HG03571 (cell line): ENCODE results near the gene TMEM95.

ENCODE experiments used
- ATAC-seq: cut with Tn5 transposase; IDR thresholded peaks from one replicate; pipeline ENCODE4 v1.9.1; 2021; ENCODE audit not compliant: unreplicated experiment

TMEM95 gene

DNA sequence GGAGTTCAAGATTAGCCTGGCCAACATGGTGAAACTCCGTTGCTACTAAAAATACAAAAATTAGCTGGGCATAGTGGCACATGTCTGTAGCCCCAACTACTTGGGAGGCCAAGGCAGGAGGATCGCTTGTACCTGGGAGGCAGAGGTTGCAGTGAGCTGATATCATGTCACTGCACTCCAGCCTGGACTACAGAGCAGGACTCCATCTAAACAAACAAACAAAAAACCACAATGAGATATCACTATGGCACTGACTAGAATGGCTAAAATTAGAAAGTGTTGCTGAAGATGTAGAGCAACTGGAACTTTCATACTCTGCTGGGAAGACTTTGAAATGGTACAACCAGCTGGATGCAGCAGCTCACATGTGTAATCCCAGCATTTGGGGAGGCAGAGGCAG is 19.4 kb downstream of the TMEM95 start:
- ATAC-seq: no peak

DNA sequence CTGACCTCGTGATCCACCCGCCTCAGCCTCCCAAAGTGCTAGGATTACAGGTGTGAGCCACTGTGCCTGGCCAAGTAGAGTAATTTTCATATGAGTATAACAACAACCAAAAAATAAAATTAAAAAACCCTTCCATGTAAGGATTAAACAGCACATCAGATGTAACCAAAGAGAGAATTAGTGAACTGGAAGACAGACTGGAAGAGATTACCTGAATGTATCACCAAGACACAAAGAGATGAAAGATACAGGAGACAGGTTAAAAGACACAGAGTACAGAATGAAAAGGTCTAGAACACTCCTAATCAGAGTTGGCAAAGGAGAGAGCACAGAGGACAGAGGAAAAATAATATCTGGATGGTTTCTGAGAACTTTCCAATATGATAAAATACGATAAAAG is 24.2 kb downstream of the TMEM95 start:
- no peak for ATAC-seq

DNA sequence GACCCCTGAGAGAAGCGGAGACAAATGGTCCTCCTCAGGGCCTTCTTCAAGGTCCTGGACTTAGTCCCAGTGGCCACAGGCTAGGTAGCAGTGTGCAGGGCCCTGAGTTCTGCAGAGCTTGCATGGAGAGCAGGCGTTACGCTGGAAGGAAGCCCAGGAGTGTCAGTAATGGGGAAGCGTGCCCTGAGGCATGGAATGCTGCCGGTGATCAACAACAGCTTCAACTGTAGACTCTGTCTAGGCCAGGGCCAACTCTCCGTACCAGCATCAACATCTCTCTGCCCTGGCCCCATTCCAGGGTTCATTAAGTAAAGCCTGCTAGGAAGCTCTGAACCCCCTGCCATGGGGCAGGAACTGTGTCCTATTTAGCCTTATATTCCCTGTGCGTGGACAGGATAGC is 25.4 kb downstream of the TMEM95 start:
- ATAC-seq: no peak

DNA sequence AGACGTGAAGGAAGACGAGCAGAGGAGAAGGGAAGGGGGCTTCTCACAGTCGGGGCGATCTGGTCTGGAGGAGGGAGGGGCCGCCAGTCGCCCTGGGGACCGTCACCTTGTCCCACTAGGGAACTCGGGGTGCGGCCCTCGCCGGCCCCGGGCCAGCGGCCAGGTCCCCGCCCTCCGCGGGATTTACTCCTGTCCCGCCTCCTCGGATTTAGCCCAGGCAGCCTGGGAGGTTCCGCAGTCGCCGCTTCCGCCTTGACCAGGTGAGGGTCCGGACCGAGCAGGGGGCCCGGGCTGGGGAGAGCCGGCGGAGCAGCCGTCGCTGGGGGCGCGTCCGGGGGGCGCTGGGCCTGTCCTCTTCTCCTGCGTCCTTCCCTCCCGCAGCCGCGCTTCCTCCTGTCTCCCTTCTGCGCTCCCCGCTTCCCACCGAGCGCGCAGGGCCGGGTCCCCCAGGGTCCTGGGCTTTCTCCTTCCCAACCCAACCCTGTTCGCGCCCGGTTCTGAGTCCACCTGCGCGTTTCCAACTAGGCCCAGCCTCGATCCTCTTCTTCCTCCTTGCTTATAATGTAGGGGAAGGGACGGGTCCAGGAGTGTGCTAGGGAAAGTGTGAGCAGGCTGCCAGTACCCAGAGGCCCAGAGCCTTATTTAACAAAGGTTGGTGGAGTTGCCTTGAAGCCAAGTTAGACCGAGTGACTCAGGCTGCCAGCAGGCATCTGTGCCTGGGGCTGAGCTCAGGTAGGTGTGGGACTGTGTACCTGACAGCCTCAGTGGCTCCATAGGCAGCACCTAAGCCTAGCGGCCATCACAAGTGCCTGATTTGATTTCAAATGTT is 26.1 kb downstream of the TMEM95 start, which contains the start of gene TNK1:
TNK1 (plus strand) TSS at position 235 of the 829 bp plus-strand sequence. CDS start 1,838 bp downstream, outside the sequence.
- no peak for ATAC-seq

- ATAC-seq: no peak
Measured at GRCh38 chr17:7382901-7383300, 27.9 kb downstream of the TMEM95 start.

GRCh38 chr17:7383371-7383741 is 28.4 kb downstream of the TMEM95 start:
- ATAC-seq: no peak

DNA sequence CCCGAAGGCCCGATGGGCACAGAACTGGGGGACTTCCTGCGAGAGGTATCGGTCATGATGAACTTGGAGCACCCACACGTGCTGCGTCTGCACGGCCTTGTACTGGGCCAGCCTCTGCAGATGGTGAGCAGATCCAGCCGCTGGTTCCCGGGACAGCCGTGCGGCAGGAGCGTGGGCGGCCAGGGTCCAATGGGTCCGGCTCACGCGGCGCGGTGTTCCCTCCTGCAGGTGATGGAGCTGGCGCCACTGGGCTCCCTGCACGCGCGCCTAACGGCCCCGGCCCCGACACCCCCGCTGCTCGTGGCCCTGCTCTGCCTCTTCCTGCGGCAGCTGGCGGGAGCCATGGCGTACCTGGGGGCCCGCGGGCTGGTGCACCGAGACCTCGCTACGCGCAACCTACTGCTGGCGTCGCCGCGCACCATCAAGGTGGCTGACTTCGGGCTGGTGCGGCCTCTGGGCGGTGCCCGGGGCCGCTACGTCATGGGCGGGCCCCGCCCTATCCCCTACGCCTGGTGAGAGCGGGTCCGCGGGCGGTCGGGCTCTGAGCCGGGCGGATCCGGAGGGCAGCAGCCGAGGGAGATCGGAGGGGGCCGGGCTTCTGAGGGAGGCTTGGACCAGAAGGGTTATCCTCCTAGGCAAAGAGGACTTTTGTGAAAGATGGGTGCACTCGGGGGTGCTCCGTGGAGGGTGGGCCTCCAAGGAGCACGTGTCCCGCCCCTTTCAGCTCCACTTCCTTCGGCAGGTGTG is 29.0 kb downstream of the TMEM95 start:
- ATAC-seq: peak; percentile 71

DNA sequence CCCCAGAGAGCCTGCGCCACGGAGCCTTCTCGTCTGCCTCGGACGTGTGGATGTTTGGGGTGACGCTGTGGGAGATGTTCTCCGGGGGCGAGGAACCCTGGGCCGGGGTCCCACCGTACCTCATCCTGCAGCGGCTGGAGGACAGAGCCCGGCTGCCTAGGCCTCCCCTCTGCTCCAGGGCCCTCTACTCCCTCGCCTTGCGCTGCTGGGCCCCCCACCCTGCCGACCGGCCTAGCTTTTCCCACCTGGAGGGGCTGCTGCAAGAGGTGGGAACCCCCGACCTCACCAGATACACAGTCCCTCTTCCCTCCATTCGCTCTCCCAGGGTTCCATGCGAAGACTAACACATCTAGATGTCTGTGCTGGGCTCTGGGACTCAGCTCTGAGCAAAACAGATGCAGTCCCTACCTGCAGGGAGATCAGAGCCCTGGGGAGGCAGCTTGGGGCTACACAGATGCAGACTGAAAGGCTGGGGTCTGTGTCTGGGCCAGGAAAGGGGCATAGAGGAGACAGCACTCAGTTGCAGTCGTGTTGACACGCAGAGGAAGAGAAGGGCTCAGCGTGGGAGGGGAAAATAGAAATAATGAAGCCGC is 29.6 kb downstream of the TMEM95 start:
- no peak for ATAC-seq

GRCh38 chr17:7388856-7389255 is 33.9 kb downstream of the TMEM95 start:
- no peak for ATAC-seq

DNA sequence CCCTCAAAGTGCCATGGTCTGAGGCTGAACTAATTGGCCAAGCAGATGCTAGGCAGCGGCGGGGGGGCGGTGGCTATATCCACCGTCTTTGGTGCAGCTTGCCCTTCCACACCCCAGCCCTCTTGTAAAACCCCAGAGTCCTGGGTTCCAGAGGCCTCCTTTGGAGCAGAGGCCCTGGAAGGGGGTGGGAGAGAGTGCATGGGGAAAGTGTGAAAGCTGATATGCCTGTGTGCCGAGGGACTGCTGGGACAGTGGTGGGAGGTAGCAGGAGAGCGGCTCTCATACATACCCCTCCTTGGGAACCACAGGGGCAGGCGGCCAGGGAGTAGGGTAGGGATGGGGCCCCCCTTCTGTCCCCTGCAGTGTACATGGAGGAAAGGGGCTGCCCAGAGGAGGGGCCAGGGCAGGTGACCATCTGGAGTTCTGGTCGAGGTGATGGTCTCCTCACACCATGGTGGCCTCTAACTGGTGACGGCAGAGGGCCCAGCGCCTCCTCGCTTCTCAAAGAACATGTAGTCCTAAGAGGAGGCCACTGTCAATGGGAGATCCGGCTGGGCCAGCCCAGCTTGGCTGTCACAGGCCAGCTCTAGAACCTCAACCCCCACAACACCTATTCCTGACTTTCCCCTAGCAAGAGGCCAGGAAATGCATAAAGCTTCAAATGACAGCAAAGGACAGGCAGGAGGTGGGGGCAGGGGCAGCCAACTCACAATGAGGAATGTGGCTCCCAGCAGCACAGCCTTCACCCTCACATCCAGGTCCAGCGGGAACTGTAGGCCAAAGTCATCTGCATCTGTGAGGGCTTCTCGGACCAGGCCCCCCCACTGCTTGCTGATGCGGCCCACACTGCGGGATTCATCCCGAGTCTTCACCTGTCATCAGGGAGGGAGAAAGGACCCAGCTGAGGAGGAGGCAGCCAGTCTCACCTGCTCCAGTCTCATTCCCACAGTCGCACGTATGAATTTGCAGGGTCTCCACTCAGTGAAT is 35.3 kb downstream of the TMEM95 start:
- no peak for ATAC-seq

GRCh38 chr17:7391307-7391706 is 36.4 kb downstream of the TMEM95 start:
- no peak for ATAC-seq

DNA sequence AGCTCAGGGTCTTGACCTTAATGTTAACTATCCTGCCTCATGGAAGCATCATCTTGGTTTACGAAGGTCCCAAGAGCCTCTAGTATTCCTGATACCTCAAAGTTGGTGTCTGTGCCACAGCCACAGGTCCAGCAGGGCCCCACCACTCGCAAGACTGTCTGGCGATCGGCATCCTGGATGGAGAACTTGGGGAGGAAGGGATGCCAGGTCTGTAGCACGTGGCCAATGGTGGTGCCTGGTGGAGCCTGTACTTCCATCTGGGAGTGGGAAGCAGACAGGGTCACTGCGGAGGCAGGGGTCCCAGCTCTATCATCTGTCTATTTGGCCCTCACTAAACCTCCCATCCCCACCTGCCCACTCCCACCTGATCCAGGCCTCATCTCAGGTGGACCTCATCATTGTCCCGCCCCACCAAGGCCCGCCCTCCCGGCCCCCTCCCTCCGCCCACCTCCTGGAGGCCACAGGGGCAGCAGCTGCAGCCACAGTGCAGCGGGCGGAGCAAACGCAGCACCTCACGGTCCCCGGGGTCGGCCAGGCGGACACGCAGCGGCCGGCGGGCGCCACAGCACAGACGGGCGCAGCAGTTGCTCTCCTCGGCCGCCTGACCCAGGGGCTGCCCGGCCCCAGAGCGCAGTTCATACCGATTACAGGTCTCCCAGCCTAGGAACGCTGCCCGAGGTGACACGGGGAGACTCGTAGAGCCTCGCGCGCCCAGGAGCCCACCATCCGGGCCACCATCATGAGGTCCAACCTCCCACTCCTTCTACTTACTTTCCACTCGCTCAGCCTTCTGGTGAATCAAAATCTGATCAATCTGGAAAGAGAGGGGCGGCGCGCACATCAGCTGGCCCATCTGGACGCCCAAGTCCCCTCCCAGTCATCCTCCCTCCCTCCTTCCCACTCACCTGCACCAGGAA is 38.0 kb downstream of the TMEM95 start:
- ATAC-seq: no peak

- ATAC-seq: peak; percentile 41
Measured at GRCh38 chr17:7393613-7394451, 38.9 kb downstream of the TMEM95 start.

GRCh38 chr17:7394452-7395191 is 39.7 kb downstream of the TMEM95 start, which contains the start of gene PLSCR3:
Gene PLSCR3, minus strand, starts transcription at chr17:7394525. Its CDS starts 415 bp downstream, at chr17:7394110.
- ATAC-seq: peak; percentile 71

DNA sequence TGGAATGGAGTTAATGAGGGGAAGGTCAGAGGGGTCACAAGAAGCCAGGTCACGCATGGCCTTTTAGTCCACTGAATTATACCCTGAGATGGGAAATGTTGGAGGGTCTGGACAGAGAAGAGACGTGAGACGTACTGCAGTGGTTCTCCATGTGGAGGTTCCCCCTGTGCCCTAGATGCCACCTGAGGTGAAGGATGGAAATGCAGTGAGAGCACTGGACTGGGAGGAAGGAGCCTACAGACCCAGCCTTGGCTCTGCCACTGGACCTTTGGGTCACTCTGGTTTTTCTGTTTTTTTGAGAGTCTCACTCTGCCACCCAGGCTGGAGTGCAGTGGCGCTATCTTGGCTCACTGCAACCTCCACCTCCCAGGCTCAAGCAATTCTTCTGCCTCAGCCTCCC is 41.2 kb downstream of the TMEM95 start:
- ATAC-seq: no peak

- no peak for ATAC-seq
Measured at GRCh38 chr17:7398612-7399011, 43.7 kb downstream of the TMEM95 start.

GRCh38 chr17:7403043-7403726 is 48.2 kb downstream of the TMEM95 start:
- no peak for ATAC-seq

GRCh38 chr17:7403727-7403976 is 48.7 kb downstream of the TMEM95 start:
- no peak for ATAC-seq
